Measurements from ENCODE around the gene ZNF804A.

ZNF804A gene

DNA sequence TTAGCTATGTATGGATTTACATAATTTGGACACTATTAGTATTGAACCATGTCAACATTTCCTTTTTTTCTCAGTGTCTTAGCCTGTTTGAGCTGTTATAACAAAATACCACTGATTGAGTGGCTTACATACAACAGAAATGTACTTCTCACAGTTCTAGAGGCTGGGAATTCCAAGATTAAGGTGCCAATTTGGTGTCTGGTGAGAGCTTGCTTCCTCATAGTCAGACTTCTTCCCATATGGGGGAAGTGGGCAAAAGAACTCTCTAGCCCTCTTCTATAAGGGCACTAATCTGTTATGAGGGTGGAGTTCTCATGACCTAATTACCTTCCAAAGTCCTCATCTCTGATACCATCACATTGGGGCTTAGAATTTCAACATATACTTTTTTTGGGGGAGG is 12.6 kb downstream of the ZNF804A start:
- H3K27me3 ChIP-seq (ENCODE audit: insufficient read depth, insufficient read length): no peaks in the 10 kb centered on the region
- DNase-seq (ENCODE audit: low read depth, low spot score): no peak
- no peak overlapping the region for H3K9ac ChIP-seq (ENCODE audit: insufficient read length, low read depth)
- no peaks in the 10 kb centered on the region for H3K4me1 ChIP-seq (ENCODE audit: insufficient read depth, insufficient read length)
- H3K4me3 ChIP-seq (ENCODE audit: insufficient read length, low read depth): no peak overlapping the region
- no peaks in the 10 kb centered on the region for H3K36me3 ChIP-seq (ENCODE audit: insufficient read depth, insufficient read length, low read length)
- TF ChIP-seq ZNF274 (IDR thresholded peaks at IDR 0.05; ENCODE audit: low read depth, low read length) (no peak), YY1 (IDR thresholded peaks at IDR 0.05; ENCODE audit: insufficient read depth, insufficient read length) (no peak), SUZ12 (IDR thresholded peaks at IDR 0.05; ENCODE audit: extremely low read depth, insufficient read depth, insufficient read length) (no peak)
- H3K9me3 ChIP-seq (ENCODE audit: insufficient read depth, low read length): no peaks in the 10 kb centered on the region

DNA sequence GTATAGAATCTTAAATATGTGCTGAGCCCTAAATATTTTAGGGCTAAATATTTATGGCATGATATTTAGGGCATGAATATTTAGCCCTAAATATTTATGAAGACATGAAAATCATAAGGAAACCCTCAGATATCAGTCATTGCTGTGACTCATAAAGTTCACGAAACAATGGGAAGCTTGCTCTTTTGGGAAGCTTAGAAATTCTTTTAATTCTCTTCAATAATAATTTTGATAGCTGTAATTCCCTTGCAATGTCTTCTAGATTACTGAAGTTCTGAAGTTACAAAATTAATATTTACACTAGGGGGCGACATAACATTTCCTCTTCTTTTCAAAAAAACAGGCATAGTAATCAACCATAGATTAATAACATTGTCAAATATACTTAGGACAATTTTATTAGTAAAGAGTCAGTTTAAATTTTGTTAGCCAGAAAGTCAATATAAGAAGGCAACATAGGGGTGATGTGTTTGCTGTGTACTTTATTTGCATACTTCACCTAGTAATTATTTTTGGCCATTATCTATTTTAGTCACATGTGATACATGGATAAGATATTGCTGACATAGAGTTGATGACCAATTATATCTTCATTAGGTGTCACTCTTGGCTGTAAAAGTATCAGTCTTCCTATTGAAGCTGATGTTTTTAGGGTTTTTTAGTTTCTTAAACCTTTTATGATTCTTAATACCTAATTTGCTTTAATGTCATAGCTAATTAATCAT is 13.2 kb downstream of the ZNF804A start:
- no peaks in the 10 kb centered on the region for H3K36me3 ChIP-seq (ENCODE audit: insufficient read depth, insufficient read length, low read length)
- no peak overlapping the region for H3K4me3 ChIP-seq (ENCODE audit: insufficient read length, low read depth)
- H3K9me3 ChIP-seq (ENCODE audit: insufficient read depth, low read length): no peaks in the 10 kb centered on the region
- no peaks in the 10 kb centered on the region for H3K27me3 ChIP-seq (ENCODE audit: insufficient read depth, insufficient read length)
- H3K4me1 ChIP-seq (ENCODE audit: insufficient read depth, insufficient read length): no peaks in the 10 kb centered on the region
- DNase-seq (ENCODE audit: low read depth, low spot score): no peak
- no peak for TF ChIP-seq ZNF274 (IDR thresholded peaks at IDR 0.05; ENCODE audit: low read depth, low read length)
- no peak for TF ChIP-seq SUZ12 (IDR thresholded peaks at IDR 0.05; ENCODE audit: extremely low read depth, insufficient read depth, insufficient read length)
- TF ChIP-seq YY1 (IDR thresholded peaks at IDR 0.05; ENCODE audit: insufficient read depth, insufficient read length): no peak
- H3K9ac ChIP-seq (ENCODE audit: insufficient read length, low read depth): no peak overlapping the region

DNA sequence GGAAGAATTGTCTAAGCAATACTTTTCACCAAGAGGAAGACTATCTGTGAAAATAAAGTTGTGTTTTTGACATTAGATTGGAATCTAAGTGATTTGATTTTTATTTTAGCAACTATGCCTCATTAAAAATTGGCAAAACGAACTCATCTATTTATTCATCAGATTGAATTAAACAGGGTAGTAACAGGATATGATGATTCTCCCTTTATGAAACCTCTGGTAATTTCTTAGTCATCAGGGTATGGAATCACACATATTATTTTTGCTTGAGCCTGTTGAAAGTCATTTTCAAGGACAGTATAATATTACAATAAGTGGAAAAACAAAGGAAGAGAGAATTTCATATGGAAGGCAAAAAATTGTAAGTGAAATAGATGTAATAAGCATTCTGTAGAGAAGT is 22.0 kb downstream of the ZNF804A start:
- H3K4me1 ChIP-seq (ENCODE audit: insufficient read depth, insufficient read length): no peaks in the 10 kb centered on the region
- no peak overlapping the region for H3K4me3 ChIP-seq (ENCODE audit: insufficient read length, low read depth)
- no peak overlapping the region for H3K9ac ChIP-seq (ENCODE audit: insufficient read length, low read depth)
- no peaks in the 10 kb centered on the region for H3K9me3 ChIP-seq (ENCODE audit: insufficient read depth, low read length)
- DNase-seq (ENCODE audit: low read depth, low spot score): no peak
- no peaks in the 10 kb centered on the region for H3K36me3 ChIP-seq (ENCODE audit: insufficient read depth, insufficient read length, low read length)
- no peaks in the 10 kb centered on the region for H3K27me3 ChIP-seq (ENCODE audit: insufficient read depth, insufficient read length)
- TF ChIP-seq ZNF274 (IDR thresholded peaks at IDR 0.05; ENCODE audit: low read depth, low read length): no peak
- no peak for TF ChIP-seq YY1 (IDR thresholded peaks at IDR 0.05; ENCODE audit: insufficient read depth, insufficient read length)
- no peak for TF ChIP-seq SUZ12 (IDR thresholded peaks at IDR 0.05; ENCODE audit: extremely low read depth, insufficient read depth, insufficient read length)

DNA sequence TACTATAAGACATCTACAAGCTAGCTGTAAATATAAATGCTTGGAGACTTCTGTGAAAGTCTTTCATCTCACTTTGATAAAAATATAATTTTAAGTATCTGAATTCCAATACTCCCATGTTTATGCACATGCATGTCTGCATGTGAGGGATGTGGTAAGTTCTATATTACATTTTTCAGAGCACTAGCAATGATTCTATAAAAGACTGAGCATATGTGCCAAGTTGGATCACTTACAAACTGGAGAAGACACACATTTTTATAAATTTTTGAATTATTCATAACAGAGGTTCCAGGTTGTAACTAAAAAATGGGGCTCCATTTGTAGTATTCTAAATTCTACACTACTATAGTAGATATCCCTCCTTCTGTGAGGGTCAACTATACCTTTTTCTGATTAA is 26.0 kb downstream of the ZNF804A start:
- H3K4me1 ChIP-seq (ENCODE audit: insufficient read depth, insufficient read length): no peaks in the 10 kb centered on the region
- H3K9ac ChIP-seq (ENCODE audit: insufficient read length, low read depth): no peak overlapping the region
- no peak for TF ChIP-seq ZNF274 (IDR thresholded peaks at IDR 0.05; ENCODE audit: low read depth, low read length)
- no peak for TF ChIP-seq YY1 (IDR thresholded peaks at IDR 0.05; ENCODE audit: insufficient read depth, insufficient read length)
- no peak for TF ChIP-seq SUZ12 (IDR thresholded peaks at IDR 0.05; ENCODE audit: extremely low read depth, insufficient read depth, insufficient read length)
- DNase-seq (ENCODE audit: low read depth, low spot score): no peak
- H3K36me3 ChIP-seq (ENCODE audit: insufficient read depth, insufficient read length, low read length): no peaks in the 10 kb centered on the region
- no peak overlapping the region for H3K4me3 ChIP-seq (ENCODE audit: insufficient read length, low read depth)
- no peaks in the 10 kb centered on the region for H3K9me3 ChIP-seq (ENCODE audit: insufficient read depth, low read length)
- H3K27me3 ChIP-seq (ENCODE audit: insufficient read depth, insufficient read length): no peaks in the 10 kb centered on the region

DNA sequence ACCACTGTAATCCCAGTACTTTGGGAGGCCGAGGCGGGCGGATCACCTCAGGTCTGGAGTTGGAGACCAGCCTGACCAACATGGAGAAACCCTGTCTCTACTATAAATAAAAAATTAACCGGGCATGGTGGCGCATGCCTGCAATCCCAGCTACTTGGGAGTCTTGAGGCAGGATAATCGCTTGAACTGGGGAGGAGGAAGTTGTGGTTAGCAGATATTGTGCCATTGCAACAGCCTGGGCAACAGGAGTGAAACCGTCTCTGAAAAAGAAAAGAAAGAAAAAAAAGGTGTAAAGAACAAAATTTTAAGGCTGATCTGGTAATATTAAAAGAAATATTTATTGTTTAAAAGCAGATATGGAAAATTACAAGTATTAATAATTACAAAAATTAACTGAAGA is 29.7 kb downstream of the ZNF804A start:
- no peaks in the 10 kb centered on the region for H3K36me3 ChIP-seq (ENCODE audit: insufficient read depth, insufficient read length, low read length)
- no peaks in the 10 kb centered on the region for H3K9me3 ChIP-seq (ENCODE audit: insufficient read depth, low read length)
- H3K4me1 ChIP-seq (ENCODE audit: insufficient read depth, insufficient read length): no peaks in the 10 kb centered on the region
- no peak overlapping the region for H3K4me3 ChIP-seq (ENCODE audit: insufficient read length, low read depth)
- TF ChIP-seq SUZ12 (IDR thresholded peaks at IDR 0.05; ENCODE audit: extremely low read depth, insufficient read depth, insufficient read length): no peak
- TF ChIP-seq YY1 (IDR thresholded peaks at IDR 0.05; ENCODE audit: insufficient read depth, insufficient read length): no peak
- TF ChIP-seq ZNF274 (IDR thresholded peaks at IDR 0.05; ENCODE audit: low read depth, low read length): no peak
- no peaks in the 10 kb centered on the region for H3K27me3 ChIP-seq (ENCODE audit: insufficient read depth, insufficient read length)
- no peak for DNase-seq (ENCODE audit: low read depth, low spot score)
- no peak overlapping the region for H3K9ac ChIP-seq (ENCODE audit: insufficient read length, low read depth)

DNA sequence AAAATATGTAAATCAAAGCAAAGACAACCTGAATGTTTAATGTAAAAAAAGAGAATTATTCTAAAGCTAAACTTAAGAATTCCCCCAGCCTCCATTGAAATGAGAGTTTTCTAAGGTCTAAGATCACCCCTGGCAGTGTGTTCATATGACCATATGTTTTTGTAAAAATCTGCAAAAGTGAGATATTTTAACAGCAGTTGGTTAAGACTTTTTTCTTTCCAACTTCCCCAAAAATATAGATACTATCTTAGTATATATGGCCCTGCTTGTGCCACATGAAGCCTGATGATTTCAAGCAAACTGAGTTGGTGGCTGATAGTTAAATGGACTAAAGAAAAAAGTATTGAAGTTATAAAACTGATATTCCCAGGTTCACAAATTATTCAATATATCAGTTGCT is 35.4 kb downstream of the ZNF804A start:
- Histone ChIP-seq H3K9ac (ENCODE audit: insufficient read length, low read depth) (no peak overlapping the region), H3K4me1 (ENCODE audit: insufficient read depth, insufficient read length) (no peaks in the 10 kb centered on the region), H3K4me3 (ENCODE audit: insufficient read length, low read depth) (no peak overlapping the region), H3K27me3 (ENCODE audit: insufficient read depth, insufficient read length) (no peaks in the 10 kb centered on the region), H3K9me3 (ENCODE audit: insufficient read depth, low read length) (no peaks in the 10 kb centered on the region), H3K36me3 (ENCODE audit: insufficient read depth, insufficient read length, low read length) (no peaks in the 10 kb centered on the region)
- TF ChIP-seq ZNF274 (IDR thresholded peaks at IDR 0.05; ENCODE audit: low read depth, low read length): no peak
- TF ChIP-seq SUZ12 (IDR thresholded peaks at IDR 0.05; ENCODE audit: extremely low read depth, insufficient read depth, insufficient read length): no peak
- no peak for TF ChIP-seq YY1 (IDR thresholded peaks at IDR 0.05; ENCODE audit: insufficient read depth, insufficient read length)
- DNase-seq (ENCODE audit: low read depth, low spot score): no peak

DNA sequence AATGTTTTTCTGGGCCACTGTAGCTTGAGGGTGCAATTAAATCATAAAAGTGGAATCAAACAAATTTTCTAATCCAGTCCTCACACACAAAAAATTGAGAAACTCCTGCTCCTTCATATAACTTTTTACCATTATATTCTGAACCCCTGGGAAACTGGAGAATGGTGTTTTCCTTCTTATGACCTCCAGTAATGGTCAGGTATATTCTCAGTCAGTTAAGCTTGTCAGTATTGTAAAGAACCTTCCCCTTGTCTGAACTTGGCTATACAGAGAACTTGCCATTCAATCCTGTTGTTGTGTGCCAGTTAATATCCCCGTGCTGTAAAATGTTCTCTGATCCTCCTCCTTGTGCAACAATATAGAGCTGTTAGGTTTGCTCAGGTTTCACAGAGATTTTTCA is 39.5 kb downstream of the ZNF804A start:
- no peaks in the 10 kb centered on the region for H3K27me3 ChIP-seq (ENCODE audit: insufficient read depth, insufficient read length)
- no peak for TF ChIP-seq YY1 (IDR thresholded peaks at IDR 0.05; ENCODE audit: insufficient read depth, insufficient read length)
- no peak for TF ChIP-seq ZNF274 (IDR thresholded peaks at IDR 0.05; ENCODE audit: low read depth, low read length)
- TF ChIP-seq SUZ12 (IDR thresholded peaks at IDR 0.05; ENCODE audit: extremely low read depth, insufficient read depth, insufficient read length): no peak
- H3K4me3 ChIP-seq (ENCODE audit: insufficient read length, low read depth): no peak overlapping the region
- no peaks in the 10 kb centered on the region for H3K9me3 ChIP-seq (ENCODE audit: insufficient read depth, low read length)
- no peak overlapping the region for H3K9ac ChIP-seq (ENCODE audit: insufficient read length, low read depth)
- H3K4me1 ChIP-seq (ENCODE audit: insufficient read depth, insufficient read length): no peaks in the 10 kb centered on the region
- no peaks in the 10 kb centered on the region for H3K36me3 ChIP-seq (ENCODE audit: insufficient read depth, insufficient read length, low read length)
- no peak for DNase-seq (ENCODE audit: low read depth, low spot score)
